Tibial artery (tissue), 4 donors: ENCODE measurements around the gene KCNMA1.

Experiments used
- DNase-seq, 2 donors: peaks; one replicate each; pipeline ENCODE4 v3.0.0-alpha.2; 2019
- H3K27ac ChIP-seq, 2 donors: fragments of 200-600 bp; sonication (generic) in 1 of 2; 1 replicate in 1 of 2; 2 replicates in 1 of 2; pipeline ENCODE4 v1.5.1; 2018 to 2019; ENCODE audit warnings: mild to moderate bottlenecking in 1 of 2
- H3K27me3 ChIP-seq, 2 donors: fragments of 200-600 bp; sonication (generic) in 1 of 2; one replicate each; pipeline versions ENCODE4 v1.5.1 to v1.6.0; 2016 to 2019
- H3K36me3 ChIP-seq, 3 donors: fragments of 200-600 bp; sonication (generic) in 2 of 3; one replicate each; pipeline ENCODE4 v1.5.1; 2016 to 2019; ENCODE audit warnings: mild to moderate bottlenecking in 2 of 3
- H3K4me1 ChIP-seq, 4 donors: fragments of 200-600 bp; sonication (generic) in 2 of 4; 1 replicate in 3 of 4; 2 replicates in 1 of 4; pipeline ENCODE4 v1.5.1; 2016 to 2019
- H3K4me3 ChIP-seq, 2 donors: fragments of 200-600 bp; sonication (generic) in 1 of 2; 1 replicate in 1 of 2; 2 replicates in 1 of 2; pipeline ENCODE4 v1.5.1; 2018 to 2019; ENCODE audit warnings: mild to moderate bottlenecking in 2 of 2
- H3K9me3 ChIP-seq, 3 donors: fragments of 200-600 bp; sonication (generic) in 1 of 3; one replicate each; pipeline ENCODE4 v1.5.1; 2016 to 2019
- intact Hi-C: fragments of 100-400 bp; cut with DNase I; formaldehyde crosslinking; loops from one replicate; pipeline ENCODE4 v1.15.0; 2023; ENCODE audit warnings: low total_unique reads
- TF ChIP-seq, protein P1 (sequence below), 2 experiments: fragments of 200-600 bp in 1 of 2; fragments of 450-650 bp in 1 of 2; IDR thresholded peaks; one replicate each; pipeline ENCODE4 v1.5.1; 2017 to 2019; ENCODE audit warnings: antibody characterized with exemption in 2 of 2, mild to moderate bottlenecking in 1 of 2, moderate library complexity in 1 of 2

KCNMA1 gene

DNA sequence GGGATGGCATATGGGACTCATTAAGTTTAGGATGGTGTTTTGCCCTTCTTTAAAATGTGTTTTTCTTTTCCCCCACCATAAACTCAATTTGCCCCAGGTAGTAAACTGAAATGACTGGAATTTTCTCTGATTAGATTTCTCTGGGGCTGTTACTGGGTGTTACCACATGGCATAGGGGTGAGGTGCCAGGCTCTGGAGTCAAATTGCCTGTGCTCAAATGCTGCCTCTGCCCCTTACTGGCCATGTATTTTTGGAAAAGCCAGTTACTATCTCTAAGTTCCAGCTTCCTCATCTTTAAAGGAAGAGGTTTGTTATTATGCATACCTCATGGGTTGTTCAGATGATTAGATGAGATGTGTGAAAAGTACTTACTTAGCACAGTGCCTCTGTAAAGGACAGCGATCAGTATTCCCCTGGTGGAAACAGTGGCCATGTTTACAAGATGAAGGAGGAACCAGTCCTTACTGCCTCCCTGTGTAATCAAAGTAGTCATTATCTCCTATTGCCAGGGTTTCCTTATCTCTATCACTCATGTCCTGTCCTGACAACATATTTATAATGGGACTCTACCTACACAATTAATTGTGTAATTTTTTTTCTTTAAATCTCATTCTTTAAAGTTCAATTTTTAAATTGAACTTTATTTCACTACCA is 352.0 kb downstream of the KCNMA1 start:
- no peaks in the 10 kb centered on the region for H3K36me3 ChIP-seq
- H3K4me1 ChIP-seq, result peaks cover 0 to 94% (median 37%) of the 10 kb centered on the region in 4 donors
- intact Hi-C loops, result no loop called here
- TF ChIP-seq, protein P1, sequence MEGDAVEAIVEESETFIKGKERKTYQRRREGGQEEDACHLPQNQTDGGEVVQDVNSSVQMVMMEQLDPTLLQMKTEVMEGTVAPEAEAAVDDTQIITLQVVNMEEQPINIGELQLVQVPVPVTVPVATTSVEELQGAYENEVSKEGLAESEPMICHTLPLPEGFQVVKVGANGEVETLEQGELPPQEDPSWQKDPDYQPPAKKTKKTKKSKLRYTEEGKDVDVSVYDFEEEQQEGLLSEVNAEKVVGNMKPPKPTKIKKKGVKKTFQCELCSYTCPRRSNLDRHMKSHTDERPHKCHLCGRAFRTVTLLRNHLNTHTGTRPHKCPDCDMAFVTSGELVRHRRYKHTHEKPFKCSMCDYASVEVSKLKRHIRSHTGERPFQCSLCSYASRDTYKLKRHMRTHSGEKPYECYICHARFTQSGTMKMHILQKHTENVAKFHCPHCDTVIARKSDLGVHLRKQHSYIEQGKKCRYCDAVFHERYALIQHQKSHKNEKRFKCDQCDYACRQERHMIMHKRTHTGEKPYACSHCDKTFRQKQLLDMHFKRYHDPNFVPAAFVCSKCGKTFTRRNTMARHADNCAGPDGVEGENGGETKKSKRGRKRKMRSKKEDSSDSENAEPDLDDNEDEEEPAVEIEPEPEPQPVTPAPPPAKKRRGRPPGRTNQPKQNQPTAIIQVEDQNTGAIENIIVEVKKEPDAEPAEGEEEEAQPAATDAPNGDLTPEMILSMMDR (IDR thresholded peaks at IDR 0.05), result no peak
- DNase-seq, result no peak
- peak overlapping the region; percentile 5 to 26 for H3K27ac ChIP-seq
- H3K4me3 ChIP-seq, result no peak overlapping the region
- H3K9me3 ChIP-seq, result no peaks in the 10 kb centered on the region
- H3K27me3 ChIP-seq, result no peaks in the 10 kb centered on the region

DNA sequence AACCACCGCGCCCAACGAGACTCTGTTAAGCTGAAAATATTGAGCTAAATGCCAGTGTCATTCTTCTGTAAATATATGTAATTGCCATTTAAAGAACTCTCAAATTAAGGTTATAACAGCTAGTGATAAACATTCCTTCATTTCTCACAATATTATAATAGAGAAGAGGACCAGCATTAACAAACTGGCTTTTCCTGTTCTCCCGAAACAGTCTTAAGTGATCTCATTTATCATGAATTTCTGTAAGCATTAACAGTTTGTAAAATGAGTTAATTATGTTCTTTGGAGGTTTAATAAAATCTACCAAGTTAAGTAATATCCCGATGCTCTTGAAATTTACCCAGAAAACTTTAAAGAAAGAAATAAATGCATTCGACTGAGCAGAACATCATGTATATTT is 352.8 kb downstream of the KCNMA1 start:
- DNase-seq, result no peak
- intact Hi-C loops, result no loop called here
- Histone ChIP-seq H3K27me3 (no peaks in the 10 kb centered on the region), H3K36me3 (no peaks in the 10 kb centered on the region), H3K4me3 (no peak overlapping the region), H3K9me3 (no peaks in the 10 kb centered on the region), H3K4me1 (peaks cover 0 to 85% (median 36%) of the 10 kb centered on the region in 4 donors), H3K27ac (peak overlapping the region; percentile 5 to 26)
- TF ChIP-seq, protein P1 (IDR thresholded peaks at IDR 0.05), result no peak

DNA sequence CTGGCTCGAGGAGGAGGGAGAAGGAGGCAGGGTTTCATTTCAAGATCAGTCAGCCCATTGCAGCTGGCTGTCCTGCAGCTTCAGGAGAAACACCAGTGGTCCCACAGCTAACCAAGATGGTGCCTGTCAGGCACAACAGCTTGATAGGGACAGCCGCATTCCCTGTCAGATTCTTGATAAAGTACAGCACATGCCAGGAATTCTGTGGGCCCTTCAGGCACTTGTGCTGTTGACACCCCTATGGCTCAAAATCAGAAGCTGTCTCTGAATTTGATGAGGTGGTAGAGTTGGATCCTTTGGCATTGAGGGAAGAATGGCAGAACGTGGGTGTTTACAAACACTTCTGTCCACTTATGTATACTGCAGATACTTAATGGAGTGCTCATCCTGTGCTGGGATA is 354.3 kb downstream of the KCNMA1 start:
- Histone ChIP-seq H3K4me1 (peaks cover 0 to 83% (median 36%) of the 10 kb centered on the region in 4 donors), H3K4me3 (no peak overlapping the region), H3K27ac (peak overlapping the region; percentile 43), H3K36me3 (no peaks in the 10 kb centered on the region), H3K27me3 (no peaks in the 10 kb centered on the region), H3K9me3 (no peaks in the 10 kb centered on the region)
- intact Hi-C loops, result no loop called here
- TF ChIP-seq, protein P1 (IDR thresholded peaks at IDR 0.05), result no peak
- DNase-seq, result no peak

DNA sequence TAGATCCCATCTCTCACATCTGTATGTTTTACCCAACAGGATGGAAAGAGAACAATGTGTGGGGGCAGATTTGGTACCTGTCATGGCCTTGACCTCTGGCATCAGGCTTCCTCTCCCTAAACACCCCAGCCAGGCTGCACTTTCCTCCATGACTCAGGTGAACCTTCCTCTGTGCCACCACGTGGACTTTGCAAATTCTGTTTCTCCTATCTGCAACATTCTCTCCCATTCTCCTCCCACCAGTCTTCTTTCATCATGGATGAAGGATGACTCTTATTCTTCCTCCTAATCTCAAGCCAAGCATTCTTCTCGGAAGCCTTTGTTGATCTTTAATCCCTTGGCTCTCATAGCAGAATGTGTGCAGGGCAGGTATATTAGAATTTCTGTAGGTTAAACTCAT is 355.4 kb downstream of the KCNMA1 start:
- intact Hi-C loops, result no loop called here
- H3K4me1 ChIP-seq, result peaks cover 0 to 72% (median 27%) of the 10 kb centered on the region in 4 donors
- H3K36me3 ChIP-seq, result no peaks in the 10 kb centered on the region
- DNase-seq, result no peak
- no peak overlapping the region for H3K4me3 ChIP-seq
- no peaks in the 10 kb centered on the region for H3K27me3 ChIP-seq
- no peaks in the 10 kb centered on the region for H3K9me3 ChIP-seq
- peak overlapping the region; percentile 43 for H3K27ac ChIP-seq
- TF ChIP-seq, protein P1 (IDR thresholded peaks at IDR 0.05), result no peak

DNA sequence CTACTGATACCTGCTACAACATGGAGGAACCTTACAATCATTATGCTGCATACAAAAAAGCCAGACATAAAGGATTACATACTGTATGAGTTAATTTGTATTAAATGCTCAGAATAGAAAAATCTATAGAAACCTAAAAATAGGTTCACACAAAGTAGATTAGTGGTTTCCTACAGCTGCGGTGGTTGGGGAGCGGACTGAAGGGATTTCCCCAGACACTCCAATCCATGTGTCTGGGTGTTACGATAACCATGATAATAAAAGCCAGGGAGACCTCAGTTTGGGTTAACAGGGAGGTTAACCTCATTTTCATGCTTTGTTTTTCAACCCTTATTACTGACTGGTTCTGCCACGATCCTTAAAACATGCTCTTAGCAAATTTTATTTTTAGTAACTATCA is 355.9 kb downstream of the KCNMA1 start:
- Histone ChIP-seq H3K36me3 (no peaks in the 10 kb centered on the region), H3K9me3 (no peaks in the 10 kb centered on the region), H3K27ac (peak overlapping the region; percentile 43), H3K4me3 (no peak overlapping the region), H3K27me3 (no peaks in the 10 kb centered on the region), H3K4me1 (peaks cover 0 to 67% (median 25%) of the 10 kb centered on the region in 4 donors)
- intact Hi-C loops, result no loop called here
- TF ChIP-seq, protein P1 (IDR thresholded peaks at IDR 0.05), result no peak
- no peak for DNase-seq
